ENCODE data around the gene RPP25.

DNA sequence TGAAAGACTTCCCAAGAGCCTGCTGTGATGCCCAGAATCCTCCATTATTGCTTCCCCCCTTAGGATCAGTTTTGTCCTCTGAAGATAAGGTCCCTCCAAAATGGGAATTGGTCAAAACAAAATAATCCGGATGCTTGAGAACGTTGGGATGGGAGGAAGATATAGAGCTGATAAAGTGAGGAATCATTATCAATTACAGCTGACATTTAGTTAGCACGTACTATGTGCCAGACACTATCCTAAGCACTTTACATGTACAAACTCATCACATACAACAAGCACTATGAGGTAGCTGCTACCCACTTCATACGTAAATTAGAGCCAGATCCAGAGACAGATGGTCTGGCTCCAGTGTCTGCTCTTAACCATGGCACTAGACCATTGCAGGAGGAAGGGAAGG, 6.6 kb upstream of the RPP25 start:
- TF ChIP-seq, protein P1, sequence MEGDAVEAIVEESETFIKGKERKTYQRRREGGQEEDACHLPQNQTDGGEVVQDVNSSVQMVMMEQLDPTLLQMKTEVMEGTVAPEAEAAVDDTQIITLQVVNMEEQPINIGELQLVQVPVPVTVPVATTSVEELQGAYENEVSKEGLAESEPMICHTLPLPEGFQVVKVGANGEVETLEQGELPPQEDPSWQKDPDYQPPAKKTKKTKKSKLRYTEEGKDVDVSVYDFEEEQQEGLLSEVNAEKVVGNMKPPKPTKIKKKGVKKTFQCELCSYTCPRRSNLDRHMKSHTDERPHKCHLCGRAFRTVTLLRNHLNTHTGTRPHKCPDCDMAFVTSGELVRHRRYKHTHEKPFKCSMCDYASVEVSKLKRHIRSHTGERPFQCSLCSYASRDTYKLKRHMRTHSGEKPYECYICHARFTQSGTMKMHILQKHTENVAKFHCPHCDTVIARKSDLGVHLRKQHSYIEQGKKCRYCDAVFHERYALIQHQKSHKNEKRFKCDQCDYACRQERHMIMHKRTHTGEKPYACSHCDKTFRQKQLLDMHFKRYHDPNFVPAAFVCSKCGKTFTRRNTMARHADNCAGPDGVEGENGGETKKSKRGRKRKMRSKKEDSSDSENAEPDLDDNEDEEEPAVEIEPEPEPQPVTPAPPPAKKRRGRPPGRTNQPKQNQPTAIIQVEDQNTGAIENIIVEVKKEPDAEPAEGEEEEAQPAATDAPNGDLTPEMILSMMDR (IDR thresholded peaks at IDR 0.05), result no peak
- TF ChIP-seq POLR2A (IDR thresholded peaks at IDR 0.05), result no peak

Data from esophagus squamous epithelium (tissue), 4 donors.